Rectal smooth muscle tissue (tissue), 1 donor: ENCODE results near the gene CACNA2D3.
A peak's percentile ranks its signal among the peaks of the same experiment; 100 is the strongest.
"Not testable (repeated sequence)": the region's sequence is repeated elsewhere in the genome, so short reads cannot be mapped to it uniquely, and the experiment has no call there.

Experiments
- H3K27ac ChIP-seq: one replicate; pipeline ENCODE4 v1.7.0; 2013; ENCODE audit warnings: low read depth, low read length, inconsistent platforms
- H3K27me3 ChIP-seq: one replicate; pipeline ENCODE4 v1.7.0; 2013; ENCODE audit warnings: low read length; ENCODE audit not compliant: control insufficient read depth, insufficient read depth
- H3K36me3 ChIP-seq: one replicate; pipeline ENCODE4 v1.7.0; 2013; ENCODE audit warnings: low read length; ENCODE audit not compliant: control insufficient read depth, insufficient read depth
- H3K4me1 ChIP-seq: one replicate; pipeline ENCODE4 v1.7.0; 2013; ENCODE audit warnings: low read length; ENCODE audit not compliant: control insufficient read depth, insufficient read depth
- H3K4me3 ChIP-seq: one replicate; pipeline ENCODE4 v1.7.0; 2013; ENCODE audit warnings: low read length
- H3K9ac ChIP-seq: one replicate; pipeline ENCODE4 v1.7.0; 2013; ENCODE audit warnings: low read length

The CACNA2D3 gene

DNA sequence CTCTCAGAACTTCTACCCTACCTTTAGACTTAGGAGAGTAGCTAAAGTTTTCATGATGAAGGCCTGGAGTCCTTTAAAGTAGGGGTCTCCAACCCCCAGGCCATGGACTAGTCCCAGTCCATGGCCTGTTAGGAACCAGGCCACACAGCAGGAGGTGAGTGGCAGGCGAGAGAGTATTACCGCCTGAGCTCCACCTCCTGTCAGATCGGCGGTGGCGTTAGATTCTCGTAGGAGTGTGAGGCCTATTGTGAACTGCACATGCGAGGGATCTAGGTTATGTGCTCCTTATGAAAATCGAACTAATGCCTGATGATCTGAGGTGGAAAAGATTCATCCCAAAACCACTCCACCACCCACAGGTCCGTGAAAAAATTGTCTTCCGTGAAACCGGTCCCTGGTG, 18.3 kb upstream of the CACNA2D3 start:
- Histone ChIP-seq H3K4me1 (no peaks in the 10 kb centered on the region), H3K27me3 (no peaks in the 10 kb centered on the region), H3K4me3 (no peak overlapping the region), H3K9ac (no peak overlapping the region), H3K36me3 (no peaks in the 10 kb centered on the region), H3K27ac (no peak overlapping the region)

GRCh38 chr3:54116129-54116528, 6.2 kb upstream of the CACNA2D3 start:
- not testable (repeated sequence) for H3K4me1 ChIP-seq, H3K36me3 ChIP-seq, H3K27ac ChIP-seq, H3K4me3 ChIP-seq, H3K9ac ChIP-seq, H3K27me3 ChIP-seq

DNA sequence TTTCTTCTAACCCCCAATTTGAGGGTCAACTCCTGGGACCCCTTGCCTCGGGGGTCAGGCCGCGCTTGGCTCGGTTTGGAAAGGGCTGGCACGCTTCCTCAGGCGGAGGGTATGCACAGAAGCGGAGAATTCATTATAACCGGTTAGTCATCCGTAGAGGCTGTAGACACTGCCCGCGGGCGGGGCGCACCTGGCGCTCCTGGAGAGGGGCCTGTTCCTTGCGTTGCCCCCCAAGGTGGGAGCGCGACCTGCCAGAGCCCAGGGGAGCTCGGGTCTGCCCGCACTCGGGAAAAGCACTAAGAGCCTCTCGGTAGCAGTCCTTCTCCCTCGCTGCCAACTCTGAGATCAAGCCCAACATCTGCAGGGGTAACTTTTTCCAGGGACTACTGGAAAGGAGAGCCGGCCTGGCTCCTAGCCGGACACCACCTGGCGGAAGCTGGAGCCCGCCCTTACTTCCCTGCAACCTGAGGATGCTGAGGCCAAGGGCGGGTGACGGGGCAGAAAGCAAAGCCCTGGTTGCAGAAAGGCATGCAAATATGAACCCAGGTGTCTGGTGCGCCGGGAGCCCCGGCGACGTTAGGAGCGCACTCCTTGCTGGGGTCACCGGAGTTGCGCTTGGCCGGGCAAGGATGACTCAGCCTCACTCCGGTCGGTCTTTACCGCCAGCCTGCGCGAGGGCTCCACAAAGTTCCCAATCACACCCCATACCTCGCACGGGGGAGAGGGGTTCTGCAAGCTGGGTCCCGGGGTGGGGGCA, 1.5 kb upstream of the CACNA2D3 start:
- no peak overlapping the region for H3K27ac ChIP-seq
- peaks cover 7% of the 10 kb centered on the region for H3K4me1 ChIP-seq
- H3K36me3 ChIP-seq = no peaks in the 10 kb centered on the region
- peaks cover 5% of the 10 kb centered on the region for H3K27me3 ChIP-seq
- peak overlapping the region; percentile 52 for H3K4me3 ChIP-seq
- H3K9ac ChIP-seq = no peak overlapping the region

- Histone ChIP-seq H3K27me3 (peaks cover 5% of the 10 kb centered on the region), H3K9ac (no peak overlapping the region), H3K4me3 (peak overlapping the region; percentile 52), H3K4me1 (peaks cover 7% of the 10 kb centered on the region), H3K27ac (no peak overlapping the region), H3K36me3 (no peaks in the 10 kb centered on the region)
Observed at GRCh38 chr3:54121414-54122323, 683 bp upstream of the CACNA2D3 start.

DNA sequence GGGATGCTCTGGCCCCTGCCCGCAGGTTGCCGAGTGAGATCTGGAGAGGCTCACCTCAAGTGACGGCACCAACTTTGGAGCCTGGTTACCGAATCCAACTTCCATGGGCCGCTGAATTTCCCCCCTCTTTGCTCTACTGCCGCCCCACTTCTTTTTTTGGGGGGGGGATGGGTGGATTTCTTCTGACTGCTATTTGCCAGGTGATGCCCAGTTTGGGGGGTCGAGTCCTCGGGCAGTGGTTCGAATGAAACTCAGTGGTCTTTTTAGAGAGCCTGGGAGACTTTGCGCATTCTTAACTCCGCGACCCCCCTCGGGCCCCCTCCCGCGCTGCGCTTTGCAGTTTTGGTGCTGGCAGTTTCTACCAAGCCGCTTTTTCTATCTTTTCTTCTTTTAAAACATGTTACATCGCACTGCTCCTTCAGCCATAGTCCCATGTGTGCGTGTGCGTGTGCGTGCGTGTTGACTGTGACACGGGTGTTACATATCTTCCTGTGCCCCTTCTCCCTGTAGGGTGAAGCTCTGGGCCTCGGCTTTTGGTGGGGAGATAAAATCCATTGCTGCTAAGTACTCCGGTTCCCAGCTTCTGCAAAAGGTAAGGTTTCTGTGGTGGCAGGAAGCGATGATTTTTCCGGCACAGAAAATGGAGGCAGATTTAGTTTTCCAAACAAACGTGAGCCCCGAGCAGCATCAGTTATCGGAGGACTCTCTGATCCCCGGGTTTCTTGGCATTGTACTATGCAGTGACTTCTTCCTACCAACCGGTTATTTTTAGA, 837 bp downstream of the CACNA2D3 start:
- Histone ChIP-seq H3K27ac (peak overlapping the region; percentile 33), H3K4me1 (peaks cover 7% of the 10 kb centered on the region), H3K4me3 (peak overlapping the region; percentile 62), H3K9ac (no peak overlapping the region), H3K27me3 (peaks cover 5% of the 10 kb centered on the region), H3K36me3 (no peaks in the 10 kb centered on the region)

DNA sequence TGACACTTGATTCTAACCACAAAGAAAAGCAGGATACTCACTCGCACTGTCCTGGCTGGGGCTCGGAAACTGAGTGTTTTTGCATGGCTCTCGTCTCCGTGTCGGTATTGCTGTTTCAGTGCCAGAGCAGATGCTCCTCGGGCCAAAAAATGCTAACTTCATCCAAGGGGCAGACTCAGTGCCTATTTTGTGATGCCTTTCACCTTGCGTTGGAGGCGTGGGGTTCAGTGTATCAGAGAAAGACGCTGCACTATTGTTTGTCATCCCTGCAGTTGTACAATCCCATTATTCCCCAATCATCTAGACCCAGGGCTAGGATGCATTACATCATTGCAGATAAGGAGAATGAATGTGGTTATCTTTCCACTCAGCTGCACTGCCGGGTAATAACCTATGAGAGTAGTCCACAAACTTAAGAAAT, 1.4 kb downstream of the CACNA2D3 start:
- Histone ChIP-seq H3K4me1 (peaks cover 7% of the 10 kb centered on the region), H3K9ac (no peak overlapping the region), H3K27me3 (peaks cover 5% of the 10 kb centered on the region), H3K4me3 (peak overlapping the region; percentile 62), H3K27ac (peak overlapping the region; percentile 33), H3K36me3 (no peaks in the 10 kb centered on the region)

- Histone ChIP-seq H3K27ac (no peak overlapping the region), H3K4me1 (peaks cover 7% of the 10 kb centered on the region), H3K36me3 (no peaks in the 10 kb centered on the region), H3K27me3 (peaks cover 5% of the 10 kb centered on the region), H3K4me3 (no peak overlapping the region), H3K9ac (no peak overlapping the region)
Observed at GRCh38 chr3:54125300-54125699, 2.9 kb downstream of the CACNA2D3 start.

DNA sequence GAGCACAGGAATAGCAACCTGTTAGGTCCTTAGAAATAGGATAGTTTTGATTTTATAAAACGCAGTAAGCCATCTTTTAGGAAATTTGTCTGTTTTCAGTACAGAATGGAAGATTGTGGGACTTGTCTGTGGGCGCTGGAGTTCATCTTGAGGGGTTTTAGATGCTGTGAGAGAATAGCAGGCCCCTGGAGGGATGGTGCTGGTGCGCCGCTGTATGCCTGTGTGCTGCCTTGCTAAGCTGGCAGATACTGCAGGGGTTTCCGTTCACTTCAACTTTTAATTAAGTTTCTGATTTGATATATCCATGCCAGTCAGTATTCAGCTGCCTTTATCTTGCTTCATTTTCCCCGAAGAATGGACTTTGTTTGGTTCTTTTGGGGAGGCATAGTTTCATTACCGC, 4.2 kb downstream of the CACNA2D3 start:
- Histone ChIP-seq H3K9ac (no peak overlapping the region), H3K36me3 (no peaks in the 10 kb centered on the region), H3K27me3 (no peaks in the 10 kb centered on the region), H3K4me3 (no peak overlapping the region), H3K4me1 (peaks cover 2% of the 10 kb centered on the region), H3K27ac (no peak overlapping the region)

- no peak overlapping the region for H3K4me3 ChIP-seq
Observed at GRCh38 chr3:54127499-54128056, 5.2 kb downstream of the CACNA2D3 start.

DNA sequence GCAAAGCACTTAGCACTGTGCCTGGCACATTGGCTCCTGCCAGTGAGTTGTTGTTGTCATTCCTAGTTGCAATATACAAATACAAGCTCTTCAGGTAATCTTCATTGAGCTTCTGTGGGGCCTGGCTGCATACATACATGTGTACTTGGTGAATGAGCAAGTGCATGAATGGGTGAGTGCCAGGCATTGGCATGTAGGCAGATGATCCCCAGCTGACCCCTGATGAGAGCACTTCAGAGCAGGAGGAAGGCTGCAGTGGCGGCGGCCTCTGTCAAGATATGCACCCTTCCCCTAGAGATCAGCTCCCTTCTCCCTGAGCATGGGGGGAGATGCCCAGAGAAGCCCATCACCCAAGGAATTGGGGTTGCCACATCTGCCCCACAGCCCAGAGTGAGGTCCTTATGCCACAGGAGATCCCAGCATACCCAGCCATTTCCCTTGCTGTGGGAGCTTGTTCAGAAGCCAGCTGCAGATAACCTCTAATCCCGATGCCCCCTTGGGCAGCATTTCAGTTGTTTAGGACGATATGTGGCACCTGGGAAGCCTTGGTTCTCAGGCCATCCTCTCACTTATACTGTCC, 8.8 kb downstream of the CACNA2D3 start:
- no peaks in the 10 kb centered on the region for H3K4me1 ChIP-seq
- no peak overlapping the region for H3K27ac ChIP-seq
- H3K9ac ChIP-seq = no peak overlapping the region
- H3K27me3 ChIP-seq = no peaks in the 10 kb centered on the region
- H3K4me3 ChIP-seq = no peak overlapping the region
- H3K36me3 ChIP-seq = no peaks in the 10 kb centered on the region

More at GRCh38 chr3:54127499-54128056, 5.2 kb downstream of the CACNA2D3 start:
- Histone ChIP-seq H3K27ac (no peak overlapping the region), H3K27me3 (no peaks in the 10 kb centered on the region), H3K4me1 (peaks cover 2% of the 10 kb centered on the region), H3K9ac (no peak overlapping the region), H3K36me3 (no peaks in the 10 kb centered on the region)

- Histone ChIP-seq H3K27ac (no peak overlapping the region), H3K4me1 (no peaks in the 10 kb centered on the region), H3K36me3 (no peaks in the 10 kb centered on the region), H3K9ac (no peak overlapping the region), H3K27me3 (no peaks in the 10 kb centered on the region), H3K4me3 (no peak overlapping the region)
Observed at GRCh38 chr3:54131890-54132289, 9.5 kb downstream of the CACNA2D3 start.
